ENCODE measurements around the gene C5orf46. TPM values are rescaled to one million over a fixed set of nuclear protein-coding genes. Genes with fewer than 3 reads are reported as not detected.

The C5orf46 gene
- total RNA-seq, 1 experiment from 2014 or later, result not detected

- TF ChIP-seq, protein P1, sequence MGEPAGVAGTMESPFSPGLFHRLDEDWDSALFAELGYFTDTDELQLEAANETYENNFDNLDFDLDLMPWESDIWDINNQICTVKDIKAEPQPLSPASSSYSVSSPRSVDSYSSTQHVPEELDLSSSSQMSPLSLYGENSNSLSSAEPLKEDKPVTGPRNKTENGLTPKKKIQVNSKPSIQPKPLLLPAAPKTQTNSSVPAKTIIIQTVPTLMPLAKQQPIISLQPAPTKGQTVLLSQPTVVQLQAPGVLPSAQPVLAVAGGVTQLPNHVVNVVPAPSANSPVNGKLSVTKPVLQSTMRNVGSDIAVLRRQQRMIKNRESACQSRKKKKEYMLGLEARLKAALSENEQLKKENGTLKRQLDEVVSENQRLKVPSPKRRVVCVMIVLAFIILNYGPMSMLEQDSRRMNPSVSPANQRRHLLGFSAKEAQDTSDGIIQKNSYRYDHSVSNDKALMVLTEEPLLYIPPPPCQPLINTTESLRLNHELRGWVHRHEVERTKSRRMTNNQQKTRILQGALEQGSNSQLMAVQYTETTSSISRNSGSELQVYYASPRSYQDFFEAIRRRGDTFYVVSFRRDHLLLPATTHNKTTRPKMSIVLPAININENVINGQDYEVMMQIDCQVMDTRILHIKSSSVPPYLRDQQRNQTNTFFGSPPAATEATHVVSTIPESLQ (CRISPR knock-in tag; IDR thresholded peaks at IDR 0.05), result no peak
- TF ChIP-seq, protein P2, sequence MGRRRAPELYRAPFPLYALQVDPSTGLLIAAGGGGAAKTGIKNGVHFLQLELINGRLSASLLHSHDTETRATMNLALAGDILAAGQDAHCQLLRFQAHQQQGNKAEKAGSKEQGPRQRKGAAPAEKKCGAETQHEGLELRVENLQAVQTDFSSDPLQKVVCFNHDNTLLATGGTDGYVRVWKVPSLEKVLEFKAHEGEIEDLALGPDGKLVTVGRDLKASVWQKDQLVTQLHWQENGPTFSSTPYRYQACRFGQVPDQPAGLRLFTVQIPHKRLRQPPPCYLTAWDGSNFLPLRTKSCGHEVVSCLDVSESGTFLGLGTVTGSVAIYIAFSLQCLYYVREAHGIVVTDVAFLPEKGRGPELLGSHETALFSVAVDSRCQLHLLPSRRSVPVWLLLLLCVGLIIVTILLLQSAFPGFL (CRISPR knock-in tag; IDR thresholded peaks at IDR 0.05; ENCODE audit: borderline replicate concordance), result no peak
Measured at GRCh38 chr5:147879784-147880183, 26.6 kb downstream of the C5orf46 start (continued).

- ChIA-PET POLR2A (interaction anchor here (1.2 kb wide), 1 partner anchor 9 kb away, joined by 4 read pairs; no protein-coding TSS in a partner anchor), CTCF (interaction anchor here (0.8 to 1.3 kb wide), 2 partner anchors 9 to 57 kb away, joined by 3 to 4 read pairs; no protein-coding TSS in a partner anchor)
- Mint-ChIP-seq H3K4me1 (peaks cover 73% of the 10 kb centered on the region), H3K36me3 (peaks cover 19% of the 10 kb centered on the region), H3K4me3 (no peak within 1 kb of the TSS), H3K27me3 (ENCODE audit: low read depth) (no peaks in the 10 kb centered on the region), H3K9me3 (no peaks in the 10 kb centered on the region), H3K27ac (peak within 1 kb of the TSS; percentile 47)
- TF ChIP-seq GTF2I (CRISPR knock-in tag; conservative IDR thresholded peaks at IDR 0.05), result no peak
- no peak for TF ChIP-seq KAT7 (CRISPR knock-in tag; IDR thresholded peaks at IDR 0.05; ENCODE audit: borderline replicate concordance)
- DNase-seq (ENCODE audit: low spot score) (no peak), ATAC-seq (no peak)
Measured at GRCh38 chr5:147878066-147878759, 28.1 kb downstream of the C5orf46 start, which contains the start of gene SCGB3A2. Gene SCGB3A2, plus strand, starts transcription at chr5:147878711. Its CDS starts 93 bp downstream, at chr5:147878804.

DNA sequence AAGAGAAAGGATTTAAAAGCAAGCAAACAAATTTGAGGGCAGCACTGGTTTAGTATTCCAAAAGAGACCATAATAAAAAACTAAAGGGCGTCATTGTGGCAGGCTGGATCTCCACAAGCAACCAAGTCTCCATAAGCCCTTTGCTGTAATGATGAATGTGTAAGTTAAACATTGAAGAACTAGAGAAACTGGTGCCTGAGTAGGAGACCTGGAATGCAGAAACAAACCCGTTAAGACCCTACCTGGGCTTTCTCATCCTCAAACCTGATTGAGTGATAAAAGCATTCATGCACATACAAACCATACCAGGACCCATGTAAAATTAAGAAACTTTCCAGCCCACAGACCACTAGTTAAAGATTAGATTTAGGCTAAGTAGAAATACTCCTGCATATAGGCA is 29.7 kb downstream of the C5orf46 start:
- Mint-ChIP-seq H3K36me3 (peaks cover 33% of the 10 kb centered on the region), H3K27me3 (ENCODE audit: low read depth) (no peaks in the 10 kb centered on the region), H3K4me3 (no peak overlapping the region), H3K9me3 (no peaks in the 10 kb centered on the region), H3K4me1 (peaks cover 68% of the 10 kb centered on the region), H3K27ac (peak overlapping the region; percentile 98)
- DNase-seq (ENCODE audit: low spot score) (no peak), ATAC-seq (no peak)
- CTCF ChIA-PET, result no interaction called here
- POLR2A ChIA-PET, result no interaction called here
- TF ChIP-seq ZNF263 (CRISPR knock-in tag; IDR thresholded peaks at IDR 0.05; ENCODE audit: low read depth), result no peak
- TF ChIP-seq ZNF512 (CRISPR knock-in tag; IDR thresholded peaks at IDR 0.05; ENCODE audit: borderline replicate concordance), result no peak
- no peak for TF ChIP-seq USF1 (CRISPR knock-in tag; IDR thresholded peaks at IDR 0.05)
- no peak for TF ChIP-seq ZNF232 (CRISPR knock-in tag; IDR thresholded peaks at IDR 0.05)
- TF ChIP-seq CTCF (IDR thresholded peaks at IDR 0.05), result no peak
- TF ChIP-seq MXD4 (CRISPR knock-in tag; IDR thresholded peaks at IDR 0.05; ENCODE audit: borderline replicate concordance), result no peak
- TF ChIP-seq NR2C2 (CRISPR knock-in tag; IDR thresholded peaks at IDR 0.05), result no peak
- no peak for TF ChIP-seq ARID4B (CRISPR knock-in tag; IDR thresholded peaks at IDR 0.05; ENCODE audit: borderline replicate concordance)
- TF ChIP-seq GTF2I (CRISPR knock-in tag; conservative IDR thresholded peaks at IDR 0.05), result no peak
- no peak for TF ChIP-seq IRF1 (CRISPR knock-in tag; IDR thresholded peaks at IDR 0.05)
- no peak for TF ChIP-seq CBFB (CRISPR knock-in tag; IDR thresholded peaks at IDR 0.05; ENCODE audit: low read depth)
- no peak for TF ChIP-seq ZNF396 (CRISPR knock-in tag; IDR thresholded peaks at IDR 0.05; ENCODE audit: borderline replicate concordance)

All from WTC11 (cell line).